HG03139 (cell line): ENCODE results near the gene NRARP.

Source experiments
- ATAC-seq: cut with Tn5 transposase; IDR thresholded peaks from one replicate; pipeline ENCODE4 v1.9.1; 2021; ENCODE audit not compliant: unreplicated experiment

Gene NRARP

DNA sequence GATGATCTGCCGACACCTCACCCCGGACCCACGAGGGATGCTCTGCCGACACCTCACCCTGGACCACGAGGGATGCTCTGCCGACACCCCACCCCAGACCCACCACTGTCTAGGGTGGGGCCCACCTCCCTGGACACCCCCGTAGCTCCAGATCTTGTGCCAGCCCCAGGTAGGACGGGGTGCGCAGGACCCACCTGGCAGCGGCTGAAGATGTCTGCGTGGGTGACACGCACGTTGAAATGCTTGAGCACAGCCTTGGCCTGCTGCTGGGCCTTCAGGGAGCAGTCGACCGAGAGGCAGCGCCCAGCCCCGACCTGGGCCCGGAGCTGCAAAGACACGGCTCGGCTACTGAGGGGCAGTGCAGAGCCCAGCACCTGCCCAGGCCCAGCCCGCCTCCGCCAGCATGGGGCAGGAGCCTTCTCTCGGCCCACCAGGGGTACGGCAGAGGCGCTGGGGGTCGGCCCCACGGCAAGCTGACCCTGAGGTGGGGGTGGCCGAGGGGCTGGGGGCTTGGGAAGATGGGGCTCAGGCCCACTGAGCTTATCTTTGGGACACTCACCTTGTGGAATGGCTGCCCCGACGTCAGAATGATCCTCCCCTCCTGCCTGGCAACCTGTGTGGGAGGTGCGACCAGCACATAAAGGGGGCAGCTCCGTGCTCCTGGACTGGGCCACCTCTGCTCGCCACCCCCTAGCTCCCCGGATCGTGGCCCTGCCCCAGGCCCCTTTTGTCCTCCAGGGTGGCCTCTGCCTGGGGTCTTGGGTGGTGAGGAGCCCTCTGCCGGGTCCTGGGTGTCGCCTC, 21.7 kb upstream of the NRARP start:
- no peak for ATAC-seq

- ATAC-seq = no peak
These were observed 19.8 kb upstream of the NRARP start for GRCh38 chr9:137321726-137322361.

GRCh38 chr9:137320555-137321384, 18.7 kb upstream of the NRARP start:
- no peak for ATAC-seq

DNA sequence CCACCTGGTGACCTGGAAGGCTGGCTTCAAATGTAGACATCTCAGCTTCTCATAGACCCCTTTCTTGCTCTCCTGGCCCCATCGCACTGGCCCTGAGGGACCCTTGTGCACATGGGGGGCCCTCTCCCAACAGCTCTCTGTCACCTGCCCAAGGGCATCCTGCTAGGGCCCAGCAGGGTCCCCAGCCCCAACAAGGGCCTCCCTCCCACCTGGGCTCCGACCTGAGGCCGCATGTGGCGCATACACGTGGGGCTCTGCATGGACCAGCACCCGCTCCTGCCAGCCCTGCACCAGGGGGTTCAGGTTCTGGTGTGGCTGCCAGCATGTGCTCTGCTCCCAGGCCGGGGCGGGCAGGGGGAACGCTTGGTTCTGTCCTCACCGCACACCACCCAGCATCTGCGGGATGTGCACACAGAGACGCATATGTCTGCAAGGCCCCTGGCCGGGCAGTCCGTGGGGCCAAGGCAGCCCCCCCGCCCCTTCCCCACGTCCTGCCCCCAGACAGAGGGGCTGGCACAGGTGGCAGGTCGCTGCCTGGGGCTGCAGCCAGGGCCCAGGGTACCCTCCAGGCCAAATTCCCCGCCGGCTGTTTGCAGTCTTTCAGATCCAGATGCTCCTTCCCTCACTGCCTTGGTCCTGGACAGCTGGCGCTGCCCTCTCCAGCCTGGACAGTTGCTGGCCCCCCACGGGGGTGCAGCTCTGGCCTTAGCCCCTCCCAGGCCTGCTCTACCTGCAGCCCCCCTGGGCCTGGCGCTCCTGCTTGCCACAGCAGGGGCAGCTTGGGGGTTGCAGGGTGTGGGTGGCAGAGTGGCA, 17.9 kb upstream of the NRARP start:
- no peak for ATAC-seq

DNA sequence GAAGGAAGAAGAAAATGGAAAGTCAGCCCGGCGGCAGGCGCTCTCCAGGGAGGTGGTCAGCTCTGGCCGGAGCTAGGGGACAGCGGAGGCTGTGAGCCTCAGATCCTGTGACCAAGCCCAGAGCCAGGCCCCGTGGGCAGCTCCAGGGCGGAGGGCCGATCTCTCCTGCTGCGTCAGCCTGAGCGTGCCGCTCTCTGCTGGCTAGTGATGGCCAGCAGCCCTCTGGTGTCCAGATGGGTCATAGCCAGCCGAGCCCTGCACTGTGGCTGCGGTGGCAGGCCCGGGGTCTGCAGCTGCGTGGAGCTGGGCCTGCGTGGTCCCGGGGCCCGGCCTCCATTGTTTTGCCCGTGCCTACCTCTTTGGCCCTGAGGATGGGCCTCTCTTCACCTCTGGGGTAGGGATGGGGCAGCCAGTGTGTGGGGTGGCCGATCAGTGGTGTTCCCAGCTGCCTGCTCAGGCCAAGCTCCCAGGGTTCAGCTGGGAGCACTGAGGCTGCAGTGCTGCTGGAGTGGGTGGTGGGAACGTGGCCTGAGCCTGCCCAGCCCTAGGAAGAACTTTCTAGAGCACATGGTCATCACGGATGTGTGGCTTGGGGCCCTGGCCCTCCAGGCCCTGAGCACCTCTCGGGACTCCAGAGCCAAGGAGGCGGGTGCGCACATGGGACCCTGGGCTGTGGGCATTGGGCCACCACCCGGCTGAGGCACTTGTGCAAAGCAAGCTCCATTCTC, 17.1 kb upstream of the NRARP start:
- no peak for ATAC-seq

- ATAC-seq = no peak
These were observed 16.5 kb upstream of the NRARP start for GRCh38 chr9:137318602-137319001.

DNA sequence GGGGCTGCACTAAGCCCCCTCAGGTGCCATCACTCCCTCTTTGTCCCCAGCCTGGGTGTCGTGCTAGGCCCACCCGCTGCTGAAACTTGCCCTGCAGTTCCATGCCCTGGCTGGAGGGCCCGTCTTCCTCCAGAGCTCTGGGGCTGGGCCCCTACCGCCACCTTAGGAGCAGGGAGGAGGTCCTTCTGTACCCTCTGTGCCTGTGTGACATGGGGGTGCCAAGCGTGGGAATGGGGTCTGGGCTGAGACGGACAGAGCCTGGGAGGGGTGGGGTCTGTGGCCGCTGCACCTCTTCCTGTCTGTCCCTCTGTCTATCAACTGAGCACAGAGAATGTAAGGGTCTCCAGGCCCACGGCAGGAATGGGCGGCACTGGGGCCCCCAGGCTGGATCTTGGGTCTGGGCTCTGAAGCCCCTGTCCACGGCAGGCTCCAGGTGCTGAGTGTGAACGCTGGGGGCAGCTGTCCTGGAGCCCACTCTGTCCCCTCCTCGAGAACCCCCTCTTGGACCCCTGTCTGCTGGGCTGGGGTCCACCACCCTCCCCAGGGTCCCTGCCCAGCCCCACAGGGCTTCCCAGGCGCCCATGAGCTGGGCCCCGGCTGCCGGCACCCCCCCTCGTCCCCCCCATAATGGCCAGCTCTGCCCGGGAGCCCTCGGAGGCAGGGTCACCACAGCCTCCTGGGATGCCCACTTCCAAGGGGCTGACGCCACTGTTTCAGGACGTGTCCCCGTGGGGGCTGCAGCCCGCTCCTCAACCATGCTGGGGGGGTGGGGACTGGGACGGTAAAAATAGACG, 15.8 kb upstream of the NRARP start:
- no peak for ATAC-seq

DNA sequence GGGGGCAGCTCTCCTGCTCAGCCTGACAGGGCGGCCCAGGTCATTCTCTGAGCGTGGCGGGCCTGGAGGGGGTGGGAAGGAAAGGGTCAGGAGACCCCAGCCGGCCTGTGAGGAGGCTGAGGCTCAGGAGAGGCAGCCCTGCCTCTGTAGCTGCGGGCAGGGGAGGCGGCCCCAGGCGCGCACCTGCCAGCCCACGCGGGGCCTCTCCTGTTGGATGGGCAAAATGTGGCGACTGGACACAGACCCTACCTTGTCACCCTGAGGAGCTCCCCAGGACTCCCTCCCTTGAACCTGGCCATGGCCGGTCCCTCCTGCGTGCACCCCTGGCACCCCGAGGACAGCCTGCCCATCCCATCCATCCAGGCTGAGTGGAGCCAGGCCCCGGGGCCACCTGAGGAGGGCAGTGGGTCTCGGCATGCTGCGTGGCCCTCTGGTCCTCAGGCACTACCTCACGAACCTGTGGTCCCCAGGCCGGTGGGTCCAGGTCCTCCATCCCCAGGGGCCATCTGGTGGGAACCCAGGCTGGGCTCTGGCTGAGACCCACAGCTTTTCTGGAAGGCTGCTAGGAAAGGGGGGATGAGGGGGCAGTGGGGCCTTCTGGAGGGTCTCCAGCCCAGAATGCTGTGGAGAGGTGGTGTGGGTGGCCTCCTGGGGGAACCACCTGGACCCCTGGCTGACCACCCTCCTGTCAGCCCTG, 15.1 kb upstream of the NRARP start:
- ATAC-seq = no peak

- ATAC-seq = no peak
These were observed 14.2 kb upstream of the NRARP start for GRCh38 chr9:137316012-137316981.

- no peak for ATAC-seq
These were observed 13.5 kb upstream of the NRARP start for GRCh38 chr9:137315581-137316011.

GRCh38 chr9:137314561-137315560, 12.8 kb upstream of the NRARP start:
- no peak for ATAC-seq

- ATAC-seq = no peak
These were observed 12.0 kb upstream of the NRARP start for GRCh38 chr9:137313956-137314560.

DNA sequence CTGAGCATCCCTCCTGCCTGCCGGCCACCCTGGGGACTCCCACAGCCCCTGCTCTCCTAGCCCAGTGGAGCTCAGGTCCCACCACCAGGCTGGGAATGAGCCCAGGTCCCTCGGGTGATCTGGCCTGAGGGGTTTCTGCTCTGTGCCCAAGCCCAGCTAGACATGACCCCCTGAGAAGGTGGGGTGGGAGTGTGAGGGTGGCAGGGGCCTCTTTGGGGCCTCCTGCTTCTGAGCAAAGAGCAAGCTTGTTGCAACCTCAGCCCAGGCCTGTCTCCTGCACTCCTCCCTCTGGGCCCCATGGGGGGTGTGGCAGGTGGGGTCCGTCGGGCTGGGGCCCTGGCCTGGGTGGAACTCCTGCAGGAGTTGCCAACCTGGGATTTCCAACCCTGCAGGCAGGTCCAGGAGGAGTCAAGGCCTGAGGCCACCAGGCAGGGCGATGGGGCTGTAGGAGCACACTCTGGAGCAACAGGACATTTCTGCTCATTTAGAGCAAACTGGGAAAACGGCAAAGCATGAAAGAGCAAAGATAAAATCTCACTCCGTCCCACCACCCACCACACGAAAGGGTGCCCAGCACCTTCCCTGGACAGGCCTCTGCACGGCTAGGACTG, 11.4 kb upstream of the NRARP start:
- ATAC-seq = no peak

GRCh38 chr9:137312852-137313325, 10.8 kb upstream of the NRARP start:
- ATAC-seq = no peak
